A673 (cell line): ENCODE results near the gene ALLC. TPM values are rescaled to one million over a fixed set of nuclear protein-coding genes. Genes with fewer than 3 reads are reported as not detected.

ENCODE experiments used
- BruUV-seq: library from RNA; stranded (reverse); fragments of 400-500 nt; replicated peaks from 2 replicates; lab custom pipeline; 2021; lab: Mats Ljungman, UMichigan
- CTCF ChIA-PET: fragments of 300-600 bp; sonication (Branson Sonifier 250); formaldehyde crosslinking; loops from one replicate; lab custom pipeline; 2022; ENCODE audit warnings: antibody characterized with exemption; lab: Charles Lee
- POLR2A ChIA-PET: fragments of 300-600 bp; sonication (Branson Sonifier 250); formaldehyde crosslinking; loops from one replicate; lab custom pipeline; 2022; ENCODE audit warnings: antibody characterized with exemption; ENCODE audit not compliant: low non-redundant PET; lab: Charles Lee
- DNase-seq: peaks from one replicate; pipeline ENCODE4 v3.0.0-alpha.2; 2015; ENCODE audit warnings: low spot score
- H3K27ac ChIP-seq: fragments of 200-600 bp; sonication (generic); 2 replicates; pipeline ENCODE4 v1.5.1; 2016; ENCODE audit warnings: mixed run types, low read depth, mild to moderate bottlenecking, mixed read lengths, antibody characterized with exemption, low read length; ENCODE audit not compliant: poor library complexity, severe bottlenecking
- H3K27me3 ChIP-seq: fragments of 200-600 bp; sonication (generic); replicated peaks from 2 replicates; pipeline ENCODE4 v1.6.1; 2017; ENCODE audit warnings: mixed run types, low read depth, mild to moderate bottlenecking, mixed read lengths, antibody characterized with exemption, low read length; ENCODE audit not compliant: insufficient read depth, poor library complexity
- H3K36me3 ChIP-seq: fragments of 200-600 bp; sonication (generic); 2 replicates; pipeline ENCODE4 v1.6.1; 2016; ENCODE audit warnings: mixed run types, mild to moderate bottlenecking, mixed read lengths, antibody characterized with exemption, low read length; ENCODE audit not compliant: insufficient read depth, poor library complexity, severe bottlenecking
- H3K4me1 ChIP-seq: fragments of 200-600 bp; sonication (generic); 2 replicates; pipeline ENCODE4 v1.6.1; 2017; ENCODE audit warnings: mixed run types, mild to moderate bottlenecking, mixed read lengths, antibody characterized with exemption, low read length; ENCODE audit not compliant: insufficient read depth, poor library complexity, severe bottlenecking
- H3K4me3 ChIP-seq: fragments of 200-600 bp; sonication (generic); 2 replicates; pipeline ENCODE4 v1.5.1; 2016; ENCODE audit warnings: low read depth, mixed run types, mild to moderate bottlenecking, mixed read lengths, low read length; ENCODE audit not compliant: poor library complexity, severe bottlenecking
- H3K9me3 ChIP-seq: fragments of 200-600 bp; sonication (generic); 2 replicates; pipeline ENCODE4 v1.6.1; 2016; ENCODE audit warnings: mixed run types, low read depth, mild to moderate bottlenecking, mixed read lengths, antibody characterized with exemption, low read length; ENCODE audit not compliant: poor library complexity, severe bottlenecking
- EZH2 ChIP-seq: fragments of 200-600 bp; sonication (generic); IDR thresholded peaks from 2 replicates; pipeline ENCODE4 v1.6.1; 2017; ENCODE audit warnings: borderline replicate concordance, low read depth, mild to moderate bottlenecking, mixed read lengths, antibody characterized with exemption, low read length; ENCODE audit not compliant: poor library complexity, severe bottlenecking
- intact Hi-C: fragments of 100-400 bp; cut with micrococcal nuclease; formaldehyde crosslinking; loops from one replicate; pipeline ENCODE4 v1.10.0; 2022; ENCODE audit not compliant: unreplicated experiment
- total RNA-seq: library from RNA; stranded (reverse); gene quantifications from 2 replicates; pipeline ENCODE4 v1.2.3, GENCODE V29; 2021
- TF ChIP-seq, protein P1 (sequence below): fragments of 300-800, 200-600 bp; sonication (generic); conservative IDR thresholded peaks from 2 replicates; pipeline ENCODE4 v1.5.1; 2017; ENCODE audit warnings: low read depth, mild to moderate bottlenecking, antibody characterized with exemption, low read length, moderate library complexity, mixed read lengths

Gene ALLC
- total RNA-seq, 1 experiment from 2014 or later: not detected

DNA sequence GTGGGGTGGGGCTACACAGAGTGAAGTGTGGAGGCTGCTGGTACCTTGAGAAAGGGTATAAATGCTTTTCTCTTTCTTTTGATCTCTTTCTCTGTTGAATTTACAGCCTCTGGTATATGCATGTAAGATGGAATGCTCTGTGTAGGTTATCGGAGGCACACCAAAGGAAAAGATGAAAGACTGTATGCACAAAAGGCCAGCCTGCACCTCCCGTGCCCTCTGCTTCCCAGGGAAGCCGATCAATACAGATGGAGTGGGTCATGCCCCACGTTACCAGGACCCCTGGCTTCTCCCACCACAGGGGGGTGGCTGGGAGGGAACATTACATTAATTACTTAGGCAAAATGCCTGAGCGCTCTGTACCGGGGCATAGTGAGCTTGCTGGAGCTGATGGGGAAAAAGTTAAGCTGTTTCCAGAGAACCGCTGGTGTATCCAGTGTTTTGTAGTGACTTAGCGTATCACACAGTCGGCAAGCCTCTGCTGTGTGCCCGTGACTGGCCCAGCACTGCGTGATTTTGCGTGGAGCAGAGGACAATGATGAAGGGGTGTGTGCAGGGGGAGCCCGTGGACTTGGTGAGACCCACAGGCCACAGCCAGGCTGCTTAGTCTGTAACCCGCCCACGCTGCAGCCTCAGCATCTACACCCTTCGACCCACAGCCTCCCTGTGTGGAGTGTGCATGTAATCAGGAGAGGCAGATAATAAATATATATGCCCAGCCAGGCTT is 8.0 kb downstream of the ALLC start:
- DNase-seq: no peak
- TF ChIP-seq, protein P1, sequence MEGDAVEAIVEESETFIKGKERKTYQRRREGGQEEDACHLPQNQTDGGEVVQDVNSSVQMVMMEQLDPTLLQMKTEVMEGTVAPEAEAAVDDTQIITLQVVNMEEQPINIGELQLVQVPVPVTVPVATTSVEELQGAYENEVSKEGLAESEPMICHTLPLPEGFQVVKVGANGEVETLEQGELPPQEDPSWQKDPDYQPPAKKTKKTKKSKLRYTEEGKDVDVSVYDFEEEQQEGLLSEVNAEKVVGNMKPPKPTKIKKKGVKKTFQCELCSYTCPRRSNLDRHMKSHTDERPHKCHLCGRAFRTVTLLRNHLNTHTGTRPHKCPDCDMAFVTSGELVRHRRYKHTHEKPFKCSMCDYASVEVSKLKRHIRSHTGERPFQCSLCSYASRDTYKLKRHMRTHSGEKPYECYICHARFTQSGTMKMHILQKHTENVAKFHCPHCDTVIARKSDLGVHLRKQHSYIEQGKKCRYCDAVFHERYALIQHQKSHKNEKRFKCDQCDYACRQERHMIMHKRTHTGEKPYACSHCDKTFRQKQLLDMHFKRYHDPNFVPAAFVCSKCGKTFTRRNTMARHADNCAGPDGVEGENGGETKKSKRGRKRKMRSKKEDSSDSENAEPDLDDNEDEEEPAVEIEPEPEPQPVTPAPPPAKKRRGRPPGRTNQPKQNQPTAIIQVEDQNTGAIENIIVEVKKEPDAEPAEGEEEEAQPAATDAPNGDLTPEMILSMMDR: no peak
- TF ChIP-seq EZH2: no peak
- Histone ChIP-seq H3K9me3 (no peaks in the 10 kb centered on the region), H3K27me3 (no peaks in the 10 kb centered on the region), H3K4me1 (no peaks in the 10 kb centered on the region), H3K4me3 (no peak overlapping the region), H3K36me3 (no peaks in the 10 kb centered on the region), H3K27ac (no peak overlapping the region)
- BruUV-seq: no TSS peak
- intact Hi-C loops: no loop called here
- ChIA-PET CTCF (no interaction called here), POLR2A (no interaction called here)

DNA sequence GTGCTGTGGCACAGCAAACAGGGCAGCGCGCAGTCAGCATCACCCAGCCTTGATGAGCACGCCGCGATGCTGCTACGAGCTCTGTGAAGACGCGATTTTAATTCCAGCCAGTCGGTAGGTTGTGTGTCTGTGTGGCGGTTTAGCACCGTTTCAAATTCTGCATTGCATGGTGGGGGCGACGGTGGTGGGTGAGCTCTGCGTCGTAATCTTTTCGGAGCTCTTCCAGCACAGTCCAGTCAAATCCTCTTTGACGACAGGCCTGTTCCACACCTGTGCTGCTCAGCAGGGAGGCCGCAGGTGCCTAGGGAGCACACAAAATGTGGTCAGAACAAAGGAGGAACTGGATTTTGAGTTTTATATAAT is 8.6 kb downstream of the ALLC start:
- no peaks in the 10 kb centered on the region for H3K36me3 ChIP-seq
- ChIA-PET POLR2A (no interaction called here), CTCF (no interaction called here)
- H3K9me3 ChIP-seq: no peaks in the 10 kb centered on the region
- no peak overlapping the region for H3K4me3 ChIP-seq
- BruUV-seq: no TSS peak
- no peaks in the 10 kb centered on the region for H3K4me1 ChIP-seq
- intact Hi-C loops: no loop called here
- no peaks in the 10 kb centered on the region for H3K27me3 ChIP-seq
- no peak overlapping the region for H3K27ac ChIP-seq
- no peak for DNase-seq
- TF ChIP-seq, protein P1: no peak
- TF ChIP-seq EZH2: no peak

DNA sequence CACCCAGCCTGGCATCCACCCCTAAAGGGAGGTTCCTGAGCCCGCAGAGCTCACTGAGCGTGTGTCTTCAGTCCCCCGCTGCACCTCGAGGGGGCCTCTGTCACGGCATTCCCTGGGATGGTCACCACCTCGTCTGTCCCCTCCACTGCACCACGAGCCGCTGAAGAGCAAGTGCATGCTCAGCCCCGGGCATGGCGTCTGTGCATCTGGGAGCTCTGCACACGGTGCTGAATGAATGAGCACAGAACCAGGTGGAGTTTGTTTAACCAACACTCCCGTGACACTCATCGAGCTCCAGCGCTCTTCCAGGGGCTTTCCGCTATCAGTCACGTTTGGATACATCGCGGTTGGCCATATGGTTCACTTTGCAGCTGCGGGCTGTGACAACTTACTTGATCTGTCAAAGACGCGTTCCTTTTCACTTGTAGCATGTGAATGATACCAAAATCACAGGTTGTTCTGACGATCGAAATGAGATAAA is 9.2 kb downstream of the ALLC start:
- H3K36me3 ChIP-seq: no peaks in the 10 kb centered on the region
- no peak overlapping the region for H3K4me3 ChIP-seq
- intact Hi-C loops: no loop called here
- ChIA-PET POLR2A (no interaction called here), CTCF (no interaction called here)
- no peaks in the 10 kb centered on the region for H3K27me3 ChIP-seq
- no peak for TF ChIP-seq EZH2
- TF ChIP-seq, protein P1: no peak
- no peak for DNase-seq
- BruUV-seq: no TSS peak
- H3K9me3 ChIP-seq: no peaks in the 10 kb centered on the region
- H3K4me1 ChIP-seq: no peaks in the 10 kb centered on the region
- H3K27ac ChIP-seq: no peak overlapping the region
